Measurements from ENCODE around the gene PPFIA2.

PPFIA2 gene

GRCh38 chr12:81588235-81589008 is 170.7 kb downstream of the PPFIA2 start:
- no peaks in the 10 kb centered on the region for H3K79me1 ChIP-seq (replicated peaks; ENCODE audit: low read length, poor library complexity, severe bottlenecking)
- no peak overlapping the region for H3K14ac ChIP-seq (ENCODE audit: low read length in 2 of 2)
- H3K4ac ChIP-seq (ENCODE audit: low read depth in 1 of 2, low read length in 2 of 2), result no peak overlapping the region
- H3K27me3 ChIP-seq (ENCODE audit: control insufficient read depth in 1 of 2, insufficient read depth in 1 of 2, low read length in 2 of 2), result no peaks in the 10 kb centered on the region
- no peak overlapping the region for H3K23ac ChIP-seq (ENCODE audit: low read length in 2 of 2)
- no peaks in the 10 kb centered on the region for H3K36me3 ChIP-seq (ENCODE audit: control insufficient read depth in 1 of 2, insufficient read depth in 2 of 2, low read depth in 1 of 2, low read length in 2 of 2)
- H2BK120ac ChIP-seq (ENCODE audit: low read depth, low read length), result no peak overlapping the region
- H2AK5ac ChIP-seq (ENCODE audit: low read length, severe bottlenecking), result no peak overlapping the region
- no peak overlapping the region for H3K27ac ChIP-seq (ENCODE audit: low read length, poor library complexity, severe bottlenecking)
- no peak overlapping the region for H3K9ac ChIP-seq (ENCODE audit: low read length)
- no peaks in the 10 kb centered on the region for H3K4me1 ChIP-seq (ENCODE audit: control insufficient read depth, insufficient read depth, low read depth, low read length)
- H3K4me2 ChIP-seq (ENCODE audit: low read length, poor library complexity, severe bottlenecking), result no peak overlapping the region
- no peak overlapping the region for H3K4me3 ChIP-seq (ENCODE audit: insufficient read depth in 1 of 2, low read depth in 1 of 2, low read length in 2 of 2)
- no peak overlapping the region for H2BK5ac ChIP-seq (ENCODE audit: low read depth, low read length, poor library complexity, severe bottlenecking)
- WGBS, result 70% methylated on average over 1 of the region's 1 CpG
- H4K8ac ChIP-seq (ENCODE audit: low read length), result no peak overlapping the region
- no peak for DNase-seq
- H2BK12ac ChIP-seq (ENCODE audit: low read length in 2 of 2), result no peak overlapping the region
- no peak overlapping the region for H2AFZ ChIP-seq (ENCODE audit: low read depth, low read length)
- H3K18ac ChIP-seq (ENCODE audit: low read depth in 1 of 2, low read length in 2 of 2), result no peak overlapping the region
- H4K91ac ChIP-seq (ENCODE audit: low read length), result no peak overlapping the region
- H2BK15ac ChIP-seq (ENCODE audit: low read depth, poor library complexity, severe bottlenecking), result no peak overlapping the region
- peaks cover 19% of the 10 kb centered on the region for H3K9me3 ChIP-seq (ENCODE audit: control insufficient read depth, low read length)

- Histone ChIP-seq H3K4ac (ENCODE audit: low read depth in 1 of 2, low read length in 2 of 2) (no peak overlapping the region), H2BK15ac (ENCODE audit: low read depth, poor library complexity, severe bottlenecking) (no peak overlapping the region), H4K91ac (ENCODE audit: low read length) (no peak overlapping the region), H3K4me2 (ENCODE audit: low read length, poor library complexity, severe bottlenecking) (no peak overlapping the region), H3K9me3 (ENCODE audit: control insufficient read depth, low read length) (peaks cover 9% of the 10 kb centered on the region), H3K4me3 (ENCODE audit: insufficient read depth in 1 of 2, low read depth in 1 of 2, low read length in 2 of 2) (no peak overlapping the region), H3K23ac (ENCODE audit: low read length in 2 of 2) (no peak overlapping the region), H4K8ac (ENCODE audit: low read length) (no peak overlapping the region), H3K79me1 (replicated peaks; ENCODE audit: low read length, poor library complexity, severe bottlenecking) (no peaks in the 10 kb centered on the region), H3K18ac (ENCODE audit: low read depth in 1 of 2, low read length in 2 of 2) (no peak overlapping the region), H3K27ac (ENCODE audit: low read length, poor library complexity, severe bottlenecking) (no peak overlapping the region), H3K4me1 (ENCODE audit: control insufficient read depth, insufficient read depth, low read depth, low read length) (no peaks in the 10 kb centered on the region), H3K9ac (ENCODE audit: low read length) (no peak overlapping the region), H3K27me3 (ENCODE audit: control insufficient read depth in 1 of 2, insufficient read depth in 1 of 2, low read length in 2 of 2) (no peaks in the 10 kb centered on the region), H2AFZ (ENCODE audit: low read depth, low read length) (no peak overlapping the region), H2BK5ac (ENCODE audit: low read depth, low read length, poor library complexity, severe bottlenecking) (no peak overlapping the region), H2AK5ac (ENCODE audit: low read length, severe bottlenecking) (no peak overlapping the region), H2BK12ac (ENCODE audit: low read length in 2 of 2) (no peak overlapping the region), H3K14ac (ENCODE audit: low read length in 2 of 2) (no peak overlapping the region), H3K36me3 (ENCODE audit: control insufficient read depth in 1 of 2, insufficient read depth in 2 of 2, low read depth in 1 of 2, low read length in 2 of 2) (no peaks in the 10 kb centered on the region), H2BK120ac (ENCODE audit: low read depth, low read length) (no peak overlapping the region)
- 100% methylated on average over 1 of the region's 1 CpG for WGBS
- DNase-seq, result no peak
Measured at GRCh38 chr12:81585787-81586186, 173.4 kb downstream of the PPFIA2 start.

- Histone ChIP-seq H3K4me2 (ENCODE audit: low read length, poor library complexity, severe bottlenecking) (no peak overlapping the region), H3K4ac (ENCODE audit: low read depth in 1 of 2, low read length in 2 of 2) (no peak overlapping the region), H3K4me1 (ENCODE audit: control insufficient read depth, insufficient read depth, low read depth, low read length) (no peaks in the 10 kb centered on the region), H3K27ac (ENCODE audit: low read length, poor library complexity, severe bottlenecking) (no peak overlapping the region), H3K4me3 (ENCODE audit: insufficient read depth in 1 of 2, low read depth in 1 of 2, low read length in 2 of 2) (no peak overlapping the region), H4K8ac (ENCODE audit: low read length) (no peak overlapping the region), H2BK12ac (ENCODE audit: low read length in 2 of 2) (no peak overlapping the region), H2BK15ac (ENCODE audit: low read depth, poor library complexity, severe bottlenecking) (no peak overlapping the region), H4K91ac (ENCODE audit: low read length) (no peak overlapping the region), H2AFZ (ENCODE audit: low read depth, low read length) (no peak overlapping the region), H3K27me3 (ENCODE audit: control insufficient read depth in 1 of 2, insufficient read depth in 1 of 2, low read length in 2 of 2) (no peaks in the 10 kb centered on the region), H3K9ac (ENCODE audit: low read length) (no peak overlapping the region), H3K14ac (ENCODE audit: low read length in 2 of 2) (no peak overlapping the region), H2AK5ac (ENCODE audit: low read length, severe bottlenecking) (no peak overlapping the region), H2BK120ac (ENCODE audit: low read depth, low read length) (no peak overlapping the region), H3K9me3 (ENCODE audit: control insufficient read depth, low read length) (no peaks in the 10 kb centered on the region), H3K18ac (ENCODE audit: low read depth in 1 of 2, low read length in 2 of 2) (no peak overlapping the region), H3K36me3 (ENCODE audit: control insufficient read depth in 1 of 2, insufficient read depth in 2 of 2, low read depth in 1 of 2, low read length in 2 of 2) (no peaks in the 10 kb centered on the region), H3K79me1 (replicated peaks; ENCODE audit: low read length, poor library complexity, severe bottlenecking) (no peaks in the 10 kb centered on the region), H2BK5ac (ENCODE audit: low read depth, low read length, poor library complexity, severe bottlenecking) (no peak overlapping the region), H3K23ac (ENCODE audit: low read length in 2 of 2) (no peak overlapping the region)
- 100% methylated on average over 1 of the region's 3 CpGs for WGBS
- DNase-seq, result peak; percentile 29
Measured at GRCh38 chr12:81573228-81573627, 185.9 kb downstream of the PPFIA2 start.

- Histone ChIP-seq H3K9ac (ENCODE audit: low read length) (no peak overlapping the region), H4K91ac (ENCODE audit: low read length) (no peak overlapping the region), H3K23ac (ENCODE audit: low read length in 2 of 2) (no peak overlapping the region), H3K9me3 (ENCODE audit: control insufficient read depth, low read length) (no peaks in the 10 kb centered on the region), H2AFZ (ENCODE audit: low read depth, low read length) (no peak overlapping the region), H2BK5ac (ENCODE audit: low read depth, low read length, poor library complexity, severe bottlenecking) (no peak overlapping the region), H3K27me3 (ENCODE audit: control insufficient read depth in 1 of 2, insufficient read depth in 1 of 2, low read length in 2 of 2) (no peaks in the 10 kb centered on the region), H2AK5ac (ENCODE audit: low read length, severe bottlenecking) (no peak overlapping the region), H3K4me1 (ENCODE audit: control insufficient read depth, insufficient read depth, low read depth, low read length) (no peaks in the 10 kb centered on the region), H2BK120ac (ENCODE audit: low read depth, low read length) (no peak overlapping the region), H3K36me3 (ENCODE audit: control insufficient read depth in 1 of 2, insufficient read depth in 2 of 2, low read depth in 1 of 2, low read length in 2 of 2) (no peaks in the 10 kb centered on the region), H2BK12ac (ENCODE audit: low read length in 2 of 2) (no peak overlapping the region), H4K8ac (ENCODE audit: low read length) (no peak overlapping the region), H3K4me2 (ENCODE audit: low read length, poor library complexity, severe bottlenecking) (no peak overlapping the region), H3K79me1 (replicated peaks; ENCODE audit: low read length, poor library complexity, severe bottlenecking) (no peaks in the 10 kb centered on the region), H3K18ac (ENCODE audit: low read depth in 1 of 2, low read length in 2 of 2) (no peak overlapping the region), H2BK15ac (ENCODE audit: low read depth, poor library complexity, severe bottlenecking) (no peak overlapping the region), H3K4ac (ENCODE audit: low read depth in 1 of 2, low read length in 2 of 2) (no peak overlapping the region), H3K4me3 (ENCODE audit: insufficient read depth in 1 of 2, low read depth in 1 of 2, low read length in 2 of 2) (no peak overlapping the region), H3K14ac (ENCODE audit: low read length in 2 of 2) (no peak overlapping the region), H3K27ac (ENCODE audit: low read length, poor library complexity, severe bottlenecking) (no peak overlapping the region)
- no peak for DNase-seq
- 48% methylated on average over 1 of the region's 1 CpG for WGBS
Measured at GRCh38 chr12:81572411-81572810, 186.7 kb downstream of the PPFIA2 start.
